Panc1 (cell line): ENCODE measurements around the gene CIB4.

Experiments used
- CTCF ChIP-seq: fragments of 450-650 bp; IDR thresholded peaks from 2 replicates; pipeline ENCODE4 v1.5.1; 2017; ENCODE audit warnings: mild to moderate bottlenecking
- POLR2AphosphoS5 ChIP-seq: IDR thresholded peaks from 2 replicates; pipeline ENCODE4 v1.6.1; 2012; ENCODE audit warnings: mild to moderate bottlenecking, low read depth, low read length, moderate library complexity
- REST ChIP-seq, 2 experiments: IDR thresholded peaks; 2 replicates each; pipeline ENCODE4 v1.6.1; 2011 to 2012; ENCODE audit warnings: low read depth in 2 of 2, control low read depth in 1 of 2, low read length in 1 of 2, mild to moderate bottlenecking in 1 of 2, moderate library complexity in 1 of 2; ENCODE audit not compliant: insufficient read depth in 1 of 2
- SIN3A ChIP-seq: IDR thresholded peaks from 2 replicates; pipeline ENCODE4 v1.6.1; 2012; ENCODE audit warnings: low read depth, mild to moderate bottlenecking, low read length, moderate library complexity, borderline replicate concordance; ENCODE audit not compliant: insufficient read depth
- TCF7L2 ChIP-seq: IDR thresholded peaks from 2 replicates; pipeline ENCODE4 v1.6.1; 2011; ENCODE audit warnings: mild to moderate bottlenecking, low read depth, low read length, inconsistent platforms

GRCh38 chr2:26540961-26541360 is 100.2 kb downstream of the CIB4 start:
- TF ChIP-seq CTCF: no peak
- no peak for TF ChIP-seq POLR2AphosphoS5
- TF ChIP-seq SIN3A: no peak
- no peak for TF ChIP-seq TCF7L2
- TF ChIP-seq REST (IDR thresholded peaks at IDR 0.05; ENCODE audit: insufficient read depth in 1 of 2, low read depth in 2 of 2, low read length in 1 of 2): no peak
